Limb (tissue), 2 donors: ENCODE data around the gene RFXANK.
A peak's percentile ranks its signal among the peaks of the same experiment; 100 is the strongest.
"Not testable (repeated sequence)": the region's sequence is repeated elsewhere in the genome, so short reads cannot be mapped to it uniquely, and the experiment has no call there.

Source experiments
- DNase-seq, 2 donors: peaks; one replicate each; pipeline ENCODE4 v3.0.0-alpha.2; 2016; ENCODE audit errors: extremely low spot score in 2 of 2

Gene RFXANK

GRCh38 chr19:19205416-19206410 is 13.7 kb downstream of the RFXANK start:
- no peak for DNase-seq

GRCh38 chr19:19206938-19207337 is 14.9 kb downstream of the RFXANK start:
- no peak for DNase-seq

GRCh38 chr19:19207637-19208572 is 15.8 kb downstream of the RFXANK start:
- DNase-seq, result no peak

GRCh38 chr19:19209372-19209771 is 17.3 kb downstream of the RFXANK start:
- DNase-seq, result no peak

- peak in 1 of 2 donors; percentile 67 for DNase-seq
Observed at GRCh38 chr19:19211499-19212420, 19.7 kb downstream of the RFXANK start, which contains the start of gene NCAN. Gene NCAN (plus strand): TSS chr19:19211958. CDS start chr19:19216954, 4,996 bp downstream.

- no peak for DNase-seq
Observed at GRCh38 chr19:19212916-19213315, 20.9 kb downstream of the RFXANK start.

- DNase-seq, result no peak
Observed at GRCh38 chr19:19213426-19214158, 21.5 kb downstream of the RFXANK start.

GRCh38 chr19:19214159-19214490 is 22.1 kb downstream of the RFXANK start:
- no peak for DNase-seq

GRCh38 chr19:19214892-19215291 is 22.8 kb downstream of the RFXANK start:
- peak; percentile 61 to 85 for DNase-seq

GRCh38 chr19:19215792-19216191 is 23.7 kb downstream of the RFXANK start:
- DNase-seq, result no peak

- DNase-seq, result no peak
Observed at GRCh38 chr19:19217099-19217498, 25.0 kb downstream of the RFXANK start.

- no peak for DNase-seq
Observed at GRCh38 chr19:19218911-19219310, 26.9 kb downstream of the RFXANK start.

- not testable (repeated sequence) for DNase-seq
Observed at GRCh38 chr19:19221000-19221399, 28.9 kb downstream of the RFXANK start.

GRCh38 chr19:19223060-19223459 is 31.0 kb downstream of the RFXANK start:
- no peak for DNase-seq

GRCh38 chr19:19223636-19224035 is 31.6 kb downstream of the RFXANK start:
- DNase-seq, result no peak

- no peak for DNase-seq
Observed at GRCh38 chr19:19224150-19224851, 32.2 kb downstream of the RFXANK start.

GRCh38 chr19:19224852-19225494 is 32.9 kb downstream of the RFXANK start:
- DNase-seq, result peak in 1 of 2 donors; percentile 63

GRCh38 chr19:19226204-19226603 is 34.1 kb downstream of the RFXANK start:
- no peak for DNase-seq

GRCh38 chr19:19226663-19227062 is 34.6 kb downstream of the RFXANK start:
- no peak for DNase-seq
